Measurements from ENCODE around the gene TXNIP.

DNA sequence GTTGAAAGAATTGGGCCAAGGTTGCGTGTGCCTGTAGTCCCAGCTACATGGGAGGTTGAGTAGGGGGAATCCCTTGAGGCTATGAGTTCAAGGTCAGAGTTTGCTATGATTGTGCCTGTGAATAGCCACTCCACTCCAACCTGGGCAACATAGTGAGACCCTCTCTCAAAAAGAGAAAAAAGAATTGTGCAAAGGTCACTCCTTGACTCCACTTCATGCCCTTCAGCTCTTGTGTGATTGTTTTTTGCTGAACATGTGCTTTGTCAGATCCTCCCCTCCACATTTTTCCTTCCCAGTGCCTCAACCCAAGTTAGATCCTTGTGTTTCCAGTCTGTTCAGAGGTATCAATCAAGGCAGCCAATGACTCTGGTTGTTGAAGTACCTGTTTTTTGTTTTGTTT lies 8.5 kb downstream of the TXNIP start:
- TF ChIP-seq, protein P1, sequence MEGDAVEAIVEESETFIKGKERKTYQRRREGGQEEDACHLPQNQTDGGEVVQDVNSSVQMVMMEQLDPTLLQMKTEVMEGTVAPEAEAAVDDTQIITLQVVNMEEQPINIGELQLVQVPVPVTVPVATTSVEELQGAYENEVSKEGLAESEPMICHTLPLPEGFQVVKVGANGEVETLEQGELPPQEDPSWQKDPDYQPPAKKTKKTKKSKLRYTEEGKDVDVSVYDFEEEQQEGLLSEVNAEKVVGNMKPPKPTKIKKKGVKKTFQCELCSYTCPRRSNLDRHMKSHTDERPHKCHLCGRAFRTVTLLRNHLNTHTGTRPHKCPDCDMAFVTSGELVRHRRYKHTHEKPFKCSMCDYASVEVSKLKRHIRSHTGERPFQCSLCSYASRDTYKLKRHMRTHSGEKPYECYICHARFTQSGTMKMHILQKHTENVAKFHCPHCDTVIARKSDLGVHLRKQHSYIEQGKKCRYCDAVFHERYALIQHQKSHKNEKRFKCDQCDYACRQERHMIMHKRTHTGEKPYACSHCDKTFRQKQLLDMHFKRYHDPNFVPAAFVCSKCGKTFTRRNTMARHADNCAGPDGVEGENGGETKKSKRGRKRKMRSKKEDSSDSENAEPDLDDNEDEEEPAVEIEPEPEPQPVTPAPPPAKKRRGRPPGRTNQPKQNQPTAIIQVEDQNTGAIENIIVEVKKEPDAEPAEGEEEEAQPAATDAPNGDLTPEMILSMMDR (IDR thresholded peaks at IDR 0.05): no peak
- TF ChIP-seq EZH2 (IDR thresholded peaks at IDR 0.05) (no peak), EZH2phosphoT487 (IDR thresholded peaks at IDR 0.05) (no peak)

All from neural progenitor cell (in vitro differentiated cells).